ENCODE data around the gene HSD17B14. TPM values are rescaled to one million over a fixed set of nuclear protein-coding genes. Genes with fewer than 3 reads are reported as not detected.
A peak's percentile ranks its signal among the peaks of the same experiment; 100 is the strongest.

HSD17B14 gene
- polyA plus RNA-seq, 2 of the 4 experiments (the other 2 are of a cell fraction): 11.1 to 20.9 TPM

- ATAC-seq: peak; percentile 55 to 58
- ChIA-PET CTCF (interaction anchor here (0.7 to 13.7 kb wide), 8 partner anchors 14 to 201 kb away, joined by 3 to 121 read pairs (median 4); no protein-coding TSS in a partner anchor), POLR2A (interaction anchor here (0.5 to 8.9 kb wide), 43 partner anchors 8 to 887 kb away, joined by 3 to 175 read pairs (median 4); partner anchors contain the start of genes BAX, BCAT2, CA11 and DHDH)
- Histone ChIP-seq H3K4me3 (peak within 1 kb of the TSS; percentile 92), H3K4me2 (peak within 1 kb of the TSS; percentile 88), H3K4me1 (peaks cover 40% of the 10 kb centered on the region), H3K27ac (peak within 1 kb of the TSS; percentile 95 to 97), H3K9me3 (no peaks in the 10 kb centered on the region)
- peak; percentile 98 to 100 for DNase-seq (ENCODE audit: low read depth in 1 of 2, low spot score in 1 of 2)
- WGBS (ENCODE audit: missing lambda C conversion rate): 2% methylated on average over 52 of the region's 53 CpGs
- TF ChIP-seq FOSB (CRISPR knock-in tag; IDR thresholded peaks at IDR 0.05): no peak
- peak; percentile 66 for TF ChIP-seq GATA3 (IDR thresholded peaks at IDR 0.05; ENCODE audit: borderline replicate concordance)
- peak; percentile 92 for TF ChIP-seq TP53 (CRISPR knock-in tag; IDR thresholded peaks at IDR 0.05)
- TF ChIP-seq ATOH8 (CRISPR knock-in tag; IDR thresholded peaks at IDR 0.05; ENCODE audit: low read depth): no peak
- TF ChIP-seq ZFP36 (IDR thresholded peaks at IDR 0.05; ENCODE audit: borderline replicate concordance, partially characterized antibody): peak; percentile 4
- peak; percentile 92; the same call in 1 of the 2 replicates for TF ChIP-seq MAZ (IDR thresholded peaks at IDR 0.05; ENCODE audit: borderline replicate concordance, low read depth, low read length)
- TF ChIP-seq CEBPB (IDR thresholded peaks at IDR 0.05): peak; percentile 28 to 79; a peak in 2 of 4 replicates
- peak; percentile 76; the same call in 1 of the 2 replicates for TF ChIP-seq RFX5 (IDR thresholded peaks at IDR 0.05)
- peak; percentile 56; the same call in 1 of the 2 replicates for TF ChIP-seq NFE2L2 (conservative IDR thresholded peaks at IDR 0.05; ENCODE audit: low read length)
- peak; percentile 89 for TF ChIP-seq PBX3 (IDR thresholded peaks at IDR 0.05)
- TF ChIP-seq FOSL2 (IDR thresholded peaks at IDR 0.05): no peak
- peak; percentile 38 for TF ChIP-seq FOSL2 (CRISPR knock-in tag; IDR thresholded peaks at IDR 0.05)
- TF ChIP-seq BCL3 (IDR thresholded peaks at IDR 0.05): peak; percentile 98
- peak; percentile 82 for TF ChIP-seq CHD2 (IDR thresholded peaks at IDR 0.05; ENCODE audit: low read length, partially characterized antibody)
- TF ChIP-seq RARB (CRISPR knock-in tag; IDR thresholded peaks at IDR 0.05): no peak
- TF ChIP-seq MAFK (IDR thresholded peaks at IDR 0.05; ENCODE audit: partially characterized antibody): peak; percentile 96
- peak; percentile 93 for TF ChIP-seq TFCP2L1 (CRISPR knock-in tag; IDR thresholded peaks at IDR 0.05)
- peak; percentile 99 for TF ChIP-seq POLR2A (IDR thresholded peaks at IDR 0.05; ENCODE audit: low read length)
- peak; percentile 63 for TF ChIP-seq HMGXB4 (CRISPR knock-in tag; IDR thresholded peaks at IDR 0.05; ENCODE audit: borderline replicate concordance)
- peak; percentile 98 for TF ChIP-seq PHF8 (IDR thresholded peaks at IDR 0.05; ENCODE audit: borderline replicate concordance, low read depth)
- TF ChIP-seq JUN (IDR thresholded peaks at IDR 0.05): peak; percentile 88 to 96; a peak in 4 of 5 replicates
- TF ChIP-seq HOXB13 (CRISPR knock-in tag; IDR thresholded peaks at IDR 0.05; ENCODE audit: low read depth): no peak
- TF ChIP-seq REST (IDR thresholded peaks at IDR 0.05): peak; percentile 59
- peak; percentile 49; the same call in 1 of the 2 replicates for TF ChIP-seq HOXB5 (CRISPR knock-in tag; IDR thresholded peaks at IDR 0.05)
- no peak; the same call in 1 of the 2 replicates for TF ChIP-seq POLR2AphosphoS2 (conservative IDR thresholded peaks at IDR 0.05; ENCODE audit: low read length)
- TF ChIP-seq HOXA7 (CRISPR knock-in tag; IDR thresholded peaks at IDR 0.05): no peak
- TF ChIP-seq MAX (IDR thresholded peaks at IDR 0.05): peak; percentile 32; the same call in 1 of the 2 replicates
- FAIRE-seq: peak; percentile 83
These were observed 36.0 kb upstream of the HSD17B14 start, which contains the start of gene PPP1R15A for GRCh38 chr19:48872182-48872883. Gene PPP1R15A (plus strand): TSS chr19:48872421. CDS start chr19:48873234, 813 bp downstream.
